Activated CD4-positive, alpha-beta memory T cell treated with anti-CD3 and anti-CD28 coated beads, Interleukin-2, amount 10 ng/mL, durations not matched to agents 7 days and 5 days (primary cell): Measurements from ENCODE around the gene CEMIP2. TPM values are rescaled to one million over a fixed set of nuclear protein-coding genes. Genes with fewer than 3 reads are reported as not detected.

ENCODE experiments used
- CTCF ChIA-PET: fragments of 350-600 bp; sonication (Branson Sonifier 250); formaldehyde crosslinking; loops from one replicate; lab custom pipeline; 2021; ENCODE audit warnings: antibody characterized with exemption, inconsistent platforms; lab: Charles Lee
- POLR2A ChIA-PET: fragments of 350-600 bp; sonication (Branson Sonifier 250); formaldehyde crosslinking; loops from one replicate; lab custom pipeline; 2021; ENCODE audit warnings: antibody characterized with exemption; lab: Charles Lee
- DNase-seq: peaks from one replicate; pipeline ENCODE4 v3.0.0-alpha.2; 2020
- H3K27ac Mint-ChIP-seq: one replicate; pipeline ENCODE4 v1.8.0; 2021; ENCODE audit warnings: mild to moderate bottlenecking, mixed read lengths
- H3K27me3 Mint-ChIP-seq: one replicate; pipeline ENCODE4 v1.8.0; 2021; ENCODE audit warnings: mixed read lengths
- H3K36me3 Mint-ChIP-seq: one replicate; pipeline ENCODE4 v1.8.0; 2021; ENCODE audit warnings: low read depth, mixed read lengths
- H3K4me1 Mint-ChIP-seq: one replicate; pipeline ENCODE4 v1.8.0; 2021; ENCODE audit warnings: mixed read lengths
- H3K4me3 Mint-ChIP-seq: one replicate; pipeline ENCODE4 v1.8.0; 2021; ENCODE audit warnings: mild to moderate bottlenecking, mixed read lengths
- H3K9me3 Mint-ChIP-seq: one replicate; pipeline ENCODE4 v1.8.0; 2021; ENCODE audit warnings: mixed read lengths
- total RNA-seq, 2 experiments: library from RNA; stranded (reverse); gene quantifications; one replicate each; pipeline ENCODE4 v1.2.3, GENCODE V29; 2021

CEMIP2 gene
- total RNA-seq, 2 experiments from 2014 or later, result 137 to 140 TPM

GRCh38 chr9:71795097-71795813, 26.9 kb upstream of the CEMIP2 start:
- H3K27me3 Mint-ChIP-seq, result no peaks in the 10 kb centered on the region
- peak overlapping the region; percentile 56 for H3K4me3 Mint-ChIP-seq
- no peak for DNase-seq
- ChIA-PET POLR2A (interaction anchor here (1.0 to 7.9 kb wide), 6 partner anchors 11 to 567 kb away, joined by 3 to 75 read pairs (median 10); partner anchors contain the start of genes ABHD17B, C9orf85 and CEMIP2), CTCF (interaction anchor here (1.0 to 6.5 kb wide), 7 partner anchors 9 to 116 kb away, joined by 3 to 43 read pairs (median 4); partner anchors contain the start of genes ABHD17B, C9orf85 and CEMIP2)
- peaks cover 6% of the 10 kb centered on the region for H3K9me3 Mint-ChIP-seq
- H3K36me3 Mint-ChIP-seq, result peaks cover 14% of the 10 kb centered on the region
- peaks cover 46% of the 10 kb centered on the region for H3K4me1 Mint-ChIP-seq
- H3K27ac Mint-ChIP-seq, result peak overlapping the region; percentile 98

GRCh38 chr9:71793386-71794105, 25.2 kb upstream of the CEMIP2 start:
- H3K4me1 Mint-ChIP-seq, result peaks cover 43% of the 10 kb centered on the region

DNA sequence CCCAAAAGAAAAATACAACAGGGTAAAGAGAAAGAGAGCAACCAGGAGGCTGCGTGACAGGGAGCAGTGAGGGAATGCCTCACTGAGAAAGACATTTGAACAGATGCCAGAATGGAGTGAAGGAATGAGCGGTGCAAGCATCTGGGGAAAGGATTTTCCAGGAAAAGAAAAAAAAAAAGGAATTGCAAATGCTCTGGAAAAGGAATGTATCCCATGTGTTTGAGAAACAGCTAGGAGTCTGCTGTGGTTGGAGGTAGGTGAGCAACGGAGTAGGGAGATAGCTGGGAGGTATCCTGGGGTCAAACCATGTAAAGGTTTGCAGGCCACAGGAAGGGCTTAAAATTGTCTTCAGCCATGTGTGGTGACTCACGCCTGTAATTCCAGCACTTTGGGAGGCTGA, 23.6 kb upstream of the CEMIP2 start:
- Mint-ChIP-seq H3K4me1 (peaks cover 38% of the 10 kb centered on the region), H3K9me3 (peaks cover 6% of the 10 kb centered on the region), H3K27me3 (no peaks in the 10 kb centered on the region), H3K4me3 (no peak overlapping the region), H3K36me3 (peaks cover 14% of the 10 kb centered on the region), H3K27ac (no peak overlapping the region)
- ChIA-PET CTCF (interaction anchor here (0.7 to 2.3 kb wide), 6 partner anchors 9 to 233 kb away, joined by 3 to 5 read pairs (median 4); no protein-coding TSS in a partner anchor), POLR2A (interaction anchor here (1.0 to 1.3 kb wide), 2 partner anchors 9 to 23 kb away, joined by 3 to 6 read pairs; no protein-coding TSS in a partner anchor)
- DNase-seq, result no peak

More at GRCh38 chr9:71793386-71794105, 25.2 kb upstream of the CEMIP2 start:
- no peak overlapping the region for H3K4me3 Mint-ChIP-seq
- ChIA-PET POLR2A (interaction anchor here (1.0 to 7.9 kb wide), 4 partner anchors 10 to 29 kb away, joined by 4 to 75 read pairs (median 30); partner anchors contain the start of gene CEMIP2), CTCF (interaction anchor here (0.5 to 6.5 kb wide), 8 partner anchors 10 to 594 kb away, joined by 3 to 43 read pairs (median 4); partner anchors contain the start of gene CEMIP2)
- peaks cover 14% of the 10 kb centered on the region for H3K36me3 Mint-ChIP-seq
- DNase-seq, result no peak
- peak overlapping the region; percentile 98 for H3K27ac Mint-ChIP-seq
- H3K9me3 Mint-ChIP-seq, result peaks cover 6% of the 10 kb centered on the region
- H3K27me3 Mint-ChIP-seq, result no peaks in the 10 kb centered on the region

GRCh38 chr9:71790296-71790695, 22.0 kb upstream of the CEMIP2 start:
- DNase-seq, result no peak
- H3K4me1 Mint-ChIP-seq, result peaks cover 24% of the 10 kb centered on the region
- POLR2A ChIA-PET, result no interaction called here
- H3K36me3 Mint-ChIP-seq, result peaks cover 14% of the 10 kb centered on the region
- H3K4me3 Mint-ChIP-seq, result no peak overlapping the region
- CTCF ChIA-PET, result interaction anchor here (0.8 to 2.3 kb wide), 4 partner anchors 9 to 17 kb away, joined by 3 to 5 read pairs (median 4); no protein-coding TSS in a partner anchor
- no peak overlapping the region for H3K27ac Mint-ChIP-seq
- H3K27me3 Mint-ChIP-seq, result no peaks in the 10 kb centered on the region
- peaks cover 6% of the 10 kb centered on the region for H3K9me3 Mint-ChIP-seq

DNA sequence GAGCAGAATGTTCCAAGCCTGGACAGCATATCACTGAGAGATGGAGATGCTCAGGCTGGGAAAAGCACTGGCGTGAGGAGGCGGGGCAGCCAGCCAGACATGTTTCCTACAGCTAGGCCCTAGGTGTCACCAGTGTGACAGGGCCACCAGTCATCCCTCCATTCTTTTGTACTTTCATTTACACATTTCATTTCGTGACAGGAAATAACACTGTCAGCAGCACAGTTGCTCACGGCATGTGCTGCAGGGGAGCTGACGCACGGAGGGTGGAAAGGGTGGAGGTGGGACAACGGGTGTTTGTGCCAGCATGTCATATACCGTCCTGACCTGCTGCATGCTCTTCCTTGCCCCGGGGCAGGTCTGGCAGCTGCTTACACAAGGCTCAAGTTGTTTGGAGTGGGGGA, 14.8 kb upstream of the CEMIP2 start:
- ChIA-PET POLR2A (interaction anchor here (0.7 to 8.8 kb wide), 21 partner anchors 8 to 1350 kb away, joined by 3 to 182 read pairs (median 5); partner anchors contain the start of genes ABHD17B, C9orf85, CEMIP2 and ZFAND5), CTCF (interaction anchor here (0.6 to 5.4 kb wide), 21 partner anchors 8 to 242 kb away, joined by 3 to 65 read pairs (median 5); partner anchors contain the start of genes ABHD17B, C9orf85 and CEMIP2)
- peak overlapping the region; percentile 98 for H3K27ac Mint-ChIP-seq

DNA sequence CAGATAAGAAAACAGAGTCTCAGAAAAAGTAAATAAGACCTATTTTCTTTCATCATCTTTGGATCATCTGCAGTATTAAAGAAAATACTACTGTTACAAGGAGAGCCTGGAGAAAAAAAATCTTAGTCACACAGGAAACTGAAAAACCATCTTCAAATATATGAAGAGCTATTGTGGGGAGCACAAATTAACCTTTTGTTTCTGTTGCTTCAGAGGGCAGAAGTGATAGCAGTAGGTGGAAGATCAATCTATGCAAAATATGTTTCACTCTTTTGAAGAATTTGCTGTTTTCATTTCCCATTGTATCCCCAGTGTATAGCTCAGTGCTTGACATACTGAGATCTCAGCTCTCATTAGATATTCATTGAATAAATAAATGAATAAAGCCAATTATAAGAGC, 13.1 kb upstream of the CEMIP2 start:
- peak overlapping the region; percentile 98 for H3K27ac Mint-ChIP-seq
- DNase-seq, result no peak
- ChIA-PET CTCF (interaction anchor here (1.0 to 5.4 kb wide), 11 partner anchors 9 to 258 kb away, joined by 3 to 65 read pairs (median 6); partner anchors contain the start of gene CEMIP2), POLR2A (interaction anchor here (1.3 to 8.8 kb wide), 5 partner anchors 14 to 581 kb away, joined by 4 to 182 read pairs (median 5); partner anchors contain the start of genes ABHD17B, C9orf85 and CEMIP2)
- peaks cover 47% of the 10 kb centered on the region for H3K4me1 Mint-ChIP-seq
- no peak overlapping the region for H3K4me3 Mint-ChIP-seq
- peaks cover 6% of the 10 kb centered on the region for H3K36me3 Mint-ChIP-seq
- peaks cover 7% of the 10 kb centered on the region for H3K9me3 Mint-ChIP-seq
- H3K27me3 Mint-ChIP-seq, result no peaks in the 10 kb centered on the region

More for the DNA sequence above, 14.8 kb upstream of the CEMIP2 start:
- peaks cover 6% of the 10 kb centered on the region for H3K36me3 Mint-ChIP-seq
- H3K9me3 Mint-ChIP-seq, result peaks cover 7% of the 10 kb centered on the region
- peak; percentile 90 for DNase-seq
- peaks cover 46% of the 10 kb centered on the region for H3K4me1 Mint-ChIP-seq
- no peaks in the 10 kb centered on the region for H3K27me3 Mint-ChIP-seq
- H3K4me3 Mint-ChIP-seq, result peak overlapping the region; percentile 59

- peak overlapping the region; percentile 98 for H3K27ac Mint-ChIP-seq
- DNase-seq, result no peak
- H3K9me3 Mint-ChIP-seq, result peaks cover 7% of the 10 kb centered on the region
- peaks cover 6% of the 10 kb centered on the region for H3K36me3 Mint-ChIP-seq
- no peak overlapping the region for H3K4me3 Mint-ChIP-seq
- peaks cover 47% of the 10 kb centered on the region for H3K4me1 Mint-ChIP-seq
- CTCF ChIA-PET, result interaction anchor here (0.7 to 5.4 kb wide), 12 partner anchors 10 to 258 kb away, joined by 3 to 65 read pairs (median 5); partner anchors contain the start of gene CEMIP2
- POLR2A ChIA-PET, result interaction anchor here (1.3 to 8.8 kb wide), 4 partner anchors 14 to 142 kb away, joined by 4 to 182 read pairs (median 40); partner anchors contain the start of genes ABHD17B, C9orf85 and CEMIP2
- H3K27me3 Mint-ChIP-seq, result no peaks in the 10 kb centered on the region
Measured at GRCh38 chr9:71780953-71781352, 12.6 kb upstream of the CEMIP2 start.

- H3K4me3 Mint-ChIP-seq, result no peak overlapping the region
- no peaks in the 10 kb centered on the region for H3K36me3 Mint-ChIP-seq
- H3K4me1 Mint-ChIP-seq, result peaks cover 35% of the 10 kb centered on the region
- CTCF ChIA-PET, result interaction anchor here (0.7 to 4.1 kb wide), 5 partner anchors 9 to 174 kb away, joined by 3 to 14 read pairs (median 5); partner anchors contain the start of gene CEMIP2
- H3K9me3 Mint-ChIP-seq, result no peaks in the 10 kb centered on the region
- no peaks in the 10 kb centered on the region for H3K27me3 Mint-ChIP-seq
- H3K27ac Mint-ChIP-seq, result no peak overlapping the region
- POLR2A ChIA-PET, result interaction anchor here (2.9 to 8.8 kb wide), 2 partner anchors 11 to 16 kb away, joined by 9 to 182 read pairs; partner anchors contain the start of gene CEMIP2
- no peak for DNase-seq
Measured at GRCh38 chr9:71778085-71778484, 9.8 kb upstream of the CEMIP2 start.

- ChIA-PET CTCF (no interaction called here), POLR2A (interaction anchor here (1.5 kb wide), 1 partner anchor 8 kb away, joined by 3 read pairs; no protein-coding TSS in a partner anchor)
- H3K9me3 Mint-ChIP-seq, result no peaks in the 10 kb centered on the region
- no peaks in the 10 kb centered on the region for H3K36me3 Mint-ChIP-seq
- H3K4me3 Mint-ChIP-seq, result no peak overlapping the region
- H3K4me1 Mint-ChIP-seq, result peaks cover 13% of the 10 kb centered on the region
- DNase-seq, result no peak
- no peaks in the 10 kb centered on the region for H3K27me3 Mint-ChIP-seq
- no peak overlapping the region for H3K27ac Mint-ChIP-seq
Measured at GRCh38 chr9:71774920-71775319, 6.6 kb upstream of the CEMIP2 start.

GRCh38 chr9:71772726-71773125, 4.4 kb upstream of the CEMIP2 start:
- no peak for DNase-seq
- ChIA-PET POLR2A (no interaction called here), CTCF (no interaction called here)
- Mint-ChIP-seq H3K4me1 (peaks cover 13% of the 10 kb centered on the region), H3K27me3 (no peaks in the 10 kb centered on the region), H3K36me3 (peaks cover 3% of the 10 kb centered on the region), H3K4me3 (no peak overlapping the region), H3K27ac (no peak overlapping the region), H3K9me3 (no peaks in the 10 kb centered on the region)

DNA sequence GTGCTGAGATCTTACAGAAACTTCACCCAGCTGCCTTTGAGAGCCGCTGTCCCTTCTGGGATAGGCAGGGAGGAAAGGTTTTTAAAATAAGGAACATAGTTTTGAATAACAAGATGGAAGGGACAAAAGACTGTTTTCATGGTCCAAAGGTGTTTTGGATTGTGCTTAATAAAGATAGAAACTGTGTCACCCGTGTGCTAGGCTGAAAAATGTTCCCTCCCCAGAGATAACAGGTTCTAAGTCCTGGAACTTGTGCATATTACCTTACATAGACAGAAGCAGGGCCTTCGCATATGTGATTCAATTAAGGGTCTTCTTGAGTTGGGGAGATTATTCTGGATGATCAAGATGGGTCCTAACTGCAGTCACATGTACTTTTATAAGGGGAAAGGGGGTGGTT, 1.9 kb upstream of the CEMIP2 start:
- ChIA-PET CTCF (interaction anchor here (0.7 to 5.8 kb wide), 9 partner anchors 8 to 485 kb away, joined by 3 to 65 read pairs (median 13); no protein-coding TSS in a partner anchor), POLR2A (interaction anchor here (0.6 to 7.0 kb wide), 4 partner anchors 10 to 141 kb away, joined by 3 to 182 read pairs (median 30); partner anchors contain the start of genes ABHD17B and C9orf85)
- H3K9me3 Mint-ChIP-seq, result no peaks in the 10 kb centered on the region
- DNase-seq, result no peak
- H3K27me3 Mint-ChIP-seq, result no peaks in the 10 kb centered on the region
- H3K27ac Mint-ChIP-seq, result peak overlapping the region; percentile 81
- H3K4me3 Mint-ChIP-seq, result peak overlapping the region; percentile 84
- peaks cover 22% of the 10 kb centered on the region for H3K4me1 Mint-ChIP-seq
- H3K36me3 Mint-ChIP-seq, result peaks cover 20% of the 10 kb centered on the region
